DND-41 (cell line): ENCODE measurements around the gene FOXD2.

Source experiments
- ATAC-seq: fragments of 200-7000 bp; cut with Tn5 transposase; 3 replicates; pipeline ENCODE4 v1.9.1; 2021; ENCODE audit warnings: low read depth; ENCODE audit not compliant: insufficient read depth
- DNase-seq: peaks from one replicate; pipeline ENCODE4 v3.0.0-alpha.2; 2020
- H2AFZ ChIP-seq: 2 replicates; pipeline ENCODE4 v1.6.0; 2012; ENCODE audit warnings: low read depth, low read length
- H3K27ac ChIP-seq: 2 replicates; pipeline ENCODE4 v1.5.1; 2012; ENCODE audit warnings: low read length, inconsistent platforms
- H3K27me3 ChIP-seq: fragments of 200-600 bp; sonication (generic); 2 replicates; pipeline ENCODE4 v1.6.0; 2012; ENCODE audit warnings: low read length, mild to moderate bottlenecking, inconsistent platforms; ENCODE audit not compliant: insufficient read depth, poor library complexity
- H3K36me3 ChIP-seq: 2 replicates; pipeline ENCODE4 v1.5.1; 2012; ENCODE audit warnings: low read length, inconsistent platforms; ENCODE audit not compliant: insufficient read depth
- H3K4me1 ChIP-seq: 2 replicates; pipeline ENCODE4 v1.5.1; 2012; ENCODE audit warnings: mild to moderate bottlenecking, low read length; ENCODE audit not compliant: insufficient read depth
- H3K4me2 ChIP-seq: 2 replicates; pipeline ENCODE4 v1.6.0; 2012; ENCODE audit warnings: mild to moderate bottlenecking, moderate library complexity, low read length, inconsistent platforms; ENCODE audit not compliant: insufficient read depth
- H3K4me3 ChIP-seq, 2 experiments: fragments of 200-600 bp in 1 of 2; shearing (Covaris generic) in 1 of 2; 2 replicates each; pipeline ENCODE4 v1.5.1; 2012 to 2016; ENCODE audit warnings: inconsistent platforms in 2 of 2, low read length in 2 of 2, mild to moderate bottlenecking in 2 of 2, low read depth in 1 of 2, moderate library complexity in 1 of 2
- H3K79me2 ChIP-seq: 2 replicates; pipeline ENCODE4 v1.6.0; 2012; ENCODE audit warnings: low read length, inconsistent platforms; ENCODE audit not compliant: insufficient read depth
- H3K9ac ChIP-seq: 2 replicates; pipeline ENCODE4 v1.6.0; 2012; ENCODE audit warnings: low read depth, mild to moderate bottlenecking, inconsistent platforms, low read length, moderate library complexity
- H3K9me3 ChIP-seq: 2 replicates; pipeline ENCODE4 v1.5.1; 2012; ENCODE audit warnings: low read length, moderate library complexity, mild to moderate bottlenecking, inconsistent platforms; ENCODE audit not compliant: insufficient read depth, severe bottlenecking
- H4K20me1 ChIP-seq: 2 replicates; pipeline ENCODE4 v1.6.0; 2012; ENCODE audit warnings: low read length; ENCODE audit not compliant: insufficient read depth
- CTCF ChIP-seq: IDR thresholded peaks from 2 replicates; pipeline ENCODE4 v1.5.1; 2012; ENCODE audit warnings: borderline replicate concordance, low read length, moderate library complexity, mild to moderate bottlenecking; ENCODE audit not compliant: poor library complexity, severe bottlenecking; ENCODE audit errors: extremely low read depth
- EZH2 ChIP-seq: IDR thresholded peaks from 3 replicates; pipeline ENCODE4 v1.6.1; 2012; ENCODE audit warnings: borderline replicate concordance, low read depth, mild to moderate bottlenecking, moderate library complexity, low read length, inconsistent platforms; ENCODE audit not compliant: severe bottlenecking

The FOXD2 gene

GRCh38 chr1:47445823-47446550 lies 8.1 kb downstream of the FOXD2 start:
- Histone ChIP-seq H3K4me1 (no peaks in the 10 kb centered on the region), H3K27ac (no peak overlapping the region), H3K4me3 (no peak overlapping the region), H3K4me2 (no peak overlapping the region), H3K27me3 (peaks cover 10% of the 10 kb centered on the region), H4K20me1 (0 out of 2 replicates have a peak, but pooled peaks cover 4% of the 10 kb centered on the region), H2AFZ (no peak overlapping the region), H3K36me3 (no peaks in the 10 kb centered on the region), H3K9me3 (no peaks in the 10 kb centered on the region), H3K9ac (no peak overlapping the region), H3K79me2 (no peaks in the 10 kb centered on the region)
- ATAC-seq: no peak
- TF ChIP-seq EZH2: no peak
- no peak for TF ChIP-seq CTCF
- no peak for DNase-seq

- H3K27me3 ChIP-seq: peaks cover 18% of the 10 kb centered on the region
- 0 out of 2 replicates have a peak, but pooled peaks cover 4% of the 10 kb centered on the region for H4K20me1 ChIP-seq
- H3K4me3 ChIP-seq: no peak overlapping the region
- no peaks in the 10 kb centered on the region for H3K4me1 ChIP-seq
- H2AFZ ChIP-seq: no peak overlapping the region
- no peak overlapping the region for H3K27ac ChIP-seq
- H3K9me3 ChIP-seq: no peaks in the 10 kb centered on the region
- ATAC-seq: no peak
- H3K36me3 ChIP-seq: no peaks in the 10 kb centered on the region
- H3K9ac ChIP-seq: no peak overlapping the region
- no peak for DNase-seq
- no peak for TF ChIP-seq EZH2
- TF ChIP-seq CTCF: no peak
- no peaks in the 10 kb centered on the region for H3K79me2 ChIP-seq
- no peak overlapping the region for H3K4me2 ChIP-seq
These were observed 10.8 kb downstream of the FOXD2 start for GRCh38 chr1:47448462-47449222.

GRCh38 chr1:47449822-47450552 lies 12.1 kb downstream of the FOXD2 start:
- Histone ChIP-seq H3K4me3 (no peak overlapping the region), H2AFZ (no peak overlapping the region), H3K4me2 (no peak overlapping the region), H3K9me3 (no peaks in the 10 kb centered on the region), H4K20me1 (0 out of 2 replicates have a peak, but pooled peaks cover 4% of the 10 kb centered on the region), H3K9ac (no peak overlapping the region), H3K79me2 (no peaks in the 10 kb centered on the region), H3K27ac (no peak overlapping the region), H3K36me3 (no peaks in the 10 kb centered on the region), H3K4me1 (no peaks in the 10 kb centered on the region), H3K27me3 (peaks cover 18% of the 10 kb centered on the region)
- peak; percentile 50 for TF ChIP-seq CTCF
- TF ChIP-seq EZH2: no peak
- DNase-seq (no peak), ATAC-seq (no peak)
